Left colon (tissue), 2 donors: ENCODE data around the gene ZNF212. TPM values are rescaled to one million over a fixed set of nuclear protein-coding genes. Genes with fewer than 3 reads are reported as not detected.

Source experiments
- ATAC-seq: fragments of 200-7000 bp; cut with Tn5 transposase; one replicate; pipeline ENCODE4 v1.9.1; 2020; ENCODE audit warnings: mild to moderate bottlenecking, moderate library complexity
- DNase-seq, 2 donors: peaks; one replicate each; pipeline ENCODE4 v3.0.0-alpha.2; 2020
- intact Hi-C, 2 donors: fragments of 100-400 bp; cut with DNase I in 1 of 2; cut with micrococcal nuclease in 1 of 2; formaldehyde crosslinking; loops; one replicate each; pipeline versions ENCODE4 v1.11.2 to v1.14.0; 2022; cut with DNase I, micrococcal nuclease
- total RNA-seq, 2 donors: library from RNA; stranded (reverse); fragmentation: NEBNext Ultra II Directional; extraction: Animal tissue kit (Norgen Biotek cat#: 25700); gene quantifications; one replicate each; pipeline ENCODE4 v1.2.1, GENCODE V29; 2021
- donor health status: DM: no; HTN: no; CAD: no.
- donor health status: DM: yes; HTN: yes; CAD: no.

The ZNF212 gene
- total RNA-seq, 2 donors from 2014 or later = 9.3 to 9.7 TPM

DNA sequence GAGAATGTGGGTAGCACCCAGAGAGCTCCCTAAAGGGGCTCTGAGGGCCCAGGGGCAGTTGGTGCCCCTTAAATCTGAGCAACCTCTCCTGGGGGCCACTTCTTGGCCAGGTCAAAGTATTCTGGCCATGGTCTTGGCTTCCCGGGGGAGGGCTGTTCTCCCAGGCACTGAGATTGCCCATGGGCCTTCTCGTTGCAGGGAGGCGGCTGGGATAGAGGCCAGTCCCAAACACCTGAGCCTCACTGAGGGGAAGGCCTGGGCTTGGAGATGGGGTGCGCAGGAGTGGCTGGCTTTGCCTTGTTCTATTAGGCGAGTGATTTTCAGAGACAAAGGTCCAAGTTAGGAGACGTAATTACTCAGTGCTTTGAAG, 56.0 kb downstream of the ZNF212 start:
- intact Hi-C loops = no loop called here
- DNase-seq (no peak), ATAC-seq (no peak)

DNA sequence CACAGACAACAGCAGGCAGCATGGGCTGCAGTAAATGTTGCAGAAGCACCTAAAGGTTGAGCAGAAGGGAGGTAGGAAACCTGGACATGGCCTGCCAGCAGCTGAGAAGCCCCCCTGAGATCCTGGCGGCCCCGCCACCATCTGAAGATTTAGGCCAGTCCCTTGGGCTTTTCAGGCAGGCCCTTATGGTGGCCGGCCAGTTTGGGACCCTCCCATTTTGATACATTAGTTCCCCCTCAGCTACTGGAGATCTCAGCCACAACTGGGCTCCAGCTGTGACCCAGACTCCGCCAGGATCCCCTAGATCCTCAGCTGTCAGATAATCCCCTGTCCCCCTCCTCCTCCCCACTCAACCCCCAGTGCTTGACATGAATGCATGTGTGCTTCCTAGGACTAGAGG, 56.9 kb downstream of the ZNF212 start:
- DNase-seq = no peak
- ATAC-seq = no peak
- intact Hi-C loops = no loop called here

DNA sequence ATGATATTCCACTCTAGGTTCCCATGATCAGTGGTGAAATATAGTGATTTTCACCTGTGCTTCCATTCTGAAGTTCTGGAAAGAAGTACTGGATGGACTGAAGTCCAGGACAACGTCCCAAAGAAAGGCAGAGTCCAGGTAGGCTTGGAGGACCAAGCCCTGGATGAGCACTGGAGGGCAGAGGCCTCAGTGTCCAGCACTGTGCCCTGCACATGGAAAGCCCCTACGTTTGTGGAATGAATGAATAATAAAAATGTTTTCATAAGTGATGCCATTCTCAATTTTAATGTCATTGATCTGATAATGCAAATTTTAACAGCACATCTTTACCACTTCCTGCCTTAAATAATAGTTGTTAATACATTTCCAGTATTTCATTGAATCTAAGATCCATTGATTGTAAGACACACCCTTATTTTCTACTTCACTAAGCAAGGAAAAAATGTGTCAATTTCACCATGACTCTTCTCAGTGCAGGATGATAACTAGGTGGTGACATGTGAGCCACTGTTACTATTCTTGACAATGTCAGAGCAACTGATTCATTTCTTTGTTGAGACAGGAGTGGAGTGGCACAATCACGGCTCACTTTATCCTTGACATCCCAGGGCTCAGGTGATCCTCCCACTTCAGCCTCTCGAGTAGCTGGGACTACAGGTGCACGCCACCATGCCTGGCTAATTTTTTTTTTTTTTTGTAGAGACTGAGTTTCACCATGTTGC, 57.7 kb downstream of the ZNF212 start:
- ATAC-seq = no peak
- intact Hi-C loops = no loop called here
- no peak for DNase-seq

DNA sequence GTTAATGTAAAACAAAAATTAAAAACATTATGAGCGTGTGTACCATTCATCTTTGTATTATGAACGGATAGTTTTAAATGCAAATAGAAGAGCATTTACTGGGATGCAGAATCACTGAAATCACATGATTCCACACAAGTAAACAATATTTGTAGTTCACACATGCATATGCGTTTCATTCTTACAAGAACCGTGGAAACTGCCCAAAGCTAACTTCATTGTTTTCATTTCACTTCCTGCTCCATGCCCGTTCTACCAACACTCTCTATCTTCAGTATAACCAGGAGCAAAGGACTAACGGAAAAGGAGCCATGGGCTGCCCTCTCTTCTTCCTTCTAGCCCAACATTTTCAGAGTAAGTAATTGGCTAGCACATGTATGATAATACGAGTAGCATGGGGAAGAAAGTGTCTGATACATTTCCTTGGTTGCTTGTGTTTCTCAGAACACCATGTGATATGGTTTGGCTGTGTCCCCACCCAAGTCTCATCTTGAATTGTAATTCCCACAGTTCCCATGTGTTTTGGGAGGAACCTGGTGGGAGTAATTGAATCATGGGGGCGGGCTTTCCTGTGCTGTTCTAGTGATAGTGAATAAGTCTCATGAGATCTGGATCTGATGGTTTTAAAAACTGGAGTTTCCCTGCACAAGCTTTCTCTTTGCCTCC, 61.3 kb downstream of the ZNF212 start:
- intact Hi-C loops = no loop called here
- DNase-seq (no peak), ATAC-seq (no peak)

DNA sequence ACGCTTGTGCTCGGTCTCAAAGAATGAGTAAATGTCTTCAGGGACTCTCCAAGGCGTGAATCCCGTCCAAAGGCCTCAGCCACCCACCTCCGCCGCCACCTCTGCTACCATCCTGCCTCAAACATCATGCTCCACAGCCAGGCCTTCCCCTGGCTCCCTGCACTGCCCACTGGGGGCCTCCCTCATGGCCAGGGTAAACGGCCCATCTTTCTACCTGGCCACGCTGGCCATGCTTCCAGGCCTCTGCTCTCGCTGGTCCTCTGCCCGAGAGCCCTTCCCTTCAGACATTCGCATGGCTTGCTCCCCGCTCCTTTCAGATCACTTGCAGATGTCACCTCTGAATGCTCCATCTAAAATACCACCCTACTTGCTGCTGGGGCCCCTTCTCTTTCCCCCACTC, 62.8 kb downstream of the ZNF212 start:
- ATAC-seq (no peak), DNase-seq (no peak)
- intact Hi-C loops = no loop called here

DNA sequence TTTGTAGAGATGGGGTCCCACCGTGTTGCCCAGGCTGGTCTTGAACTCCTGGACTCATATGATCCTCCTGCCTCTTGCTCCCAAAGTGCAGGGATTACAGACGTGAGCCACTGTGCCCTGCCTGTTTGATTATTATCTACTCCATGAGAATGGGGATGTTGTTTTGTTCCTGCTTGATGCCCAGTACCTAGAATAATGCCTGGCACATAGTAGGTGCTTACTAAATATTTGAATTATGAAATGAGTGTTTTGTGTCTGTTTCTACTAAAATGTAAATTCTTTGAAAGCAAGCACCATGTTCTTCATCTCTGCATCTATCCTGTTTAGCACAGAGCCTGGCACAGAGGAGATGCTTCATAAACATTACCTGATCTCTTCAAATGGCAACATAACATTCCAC, 63.4 kb downstream of the ZNF212 start:
- intact Hi-C loops = no loop called here
- DNase-seq (no peak), ATAC-seq (no peak)

DNA sequence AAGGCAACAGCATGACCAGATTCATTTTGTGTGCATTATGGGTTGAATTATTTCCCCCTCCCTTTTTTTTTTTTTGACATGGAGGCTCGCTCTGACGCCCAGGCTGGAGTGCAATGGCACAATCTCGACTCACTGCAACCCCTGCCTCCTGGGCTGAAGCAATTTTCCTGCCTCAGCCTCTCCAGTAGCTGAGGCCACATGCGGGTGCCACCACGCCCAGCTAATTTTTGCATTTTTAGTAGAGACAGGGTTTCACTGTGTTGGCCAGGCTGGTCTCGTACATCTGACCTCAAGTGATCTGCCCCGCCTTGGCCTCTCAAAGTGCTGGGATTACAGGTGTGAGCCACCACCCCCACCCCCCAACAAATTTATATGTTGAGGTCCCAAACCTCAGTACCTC, 64.6 kb downstream of the ZNF212 start:
- DNase-seq (no peak), ATAC-seq (no peak)
- intact Hi-C loops = no loop called here

Other genes starting within 250 kb of the ZNF212 start
- gene PDIA4, start 211.1 kb upstream of the ZNF212 start, total RNA-seq = 100 to 1,000 TPM; 131 to 157 TPM
- 1 to 10 TPM; 3.9 to 6.1 TPM for gene ZNF786, start 148.9 kb upstream of the ZNF212 start, total RNA-seq
- 1 to 10 TPM; 1.2 to 1.9 TPM for gene ZNF425, start 113.3 kb upstream of the ZNF212 start, total RNA-seq
- 10 to 100 TPM in 1 of 2 donors, 1 to 10 TPM in 1; 9.9 to 11.0 TPM for gene ZNF398, start 92.2 kb upstream of the ZNF212 start, total RNA-seq
- gene ZNF282, start 44.1 kb upstream of the ZNF212 start, total RNA-seq = 10 to 100 TPM; 24.2 to 25.0 TPM
- gene ZNF783, start 22.5 kb downstream of the ZNF212 start, total RNA-seq = 10 to 100 TPM; 10.6 to 10.8 TPM
- gene ZNF777, start 221.4 kb downstream of the ZNF212 start, total RNA-seq = 10 to 100 TPM in 1 of 2 donors, 1 to 10 TPM in 1; 10.0 to 10.3 TPM